ENCODE results near the gene MICALL2.

- TF ChIP-seq CTCF (IDR thresholded peaks at IDR 0.05; ENCODE audit: poor library complexity, severe bottlenecking): no peak
- TF ChIP-seq MXI1 (conservative IDR thresholded peaks at IDR 0.05; ENCODE audit: poor library complexity, severe bottlenecking): no peak
- no peak for TF ChIP-seq POLR2AphosphoS5 (IDR thresholded peaks at IDR 0.05)
- TF ChIP-seq EZH2 (IDR thresholded peaks at IDR 0.05; ENCODE audit: borderline replicate concordance, insufficient read depth, low read length, poor library complexity, severe bottlenecking): no peak
- TF ChIP-seq REST (IDR thresholded peaks at IDR 0.05; ENCODE audit: borderline replicate concordance): no peak
- TF ChIP-seq RAD21 (conservative IDR thresholded peaks at IDR 0.05): no peak
Observed at GRCh38 chr7:1494866-1495563, 35.7 kb upstream of the MICALL2 start.

All from neural cell (in vitro differentiated cells).